AG10803 (cell line): ENCODE data around the gene FADD.
A peak's percentile ranks its signal among the peaks of the same experiment; 100 is the strongest.

Experiments
- DNase-seq: peaks from one replicate; pipeline ENCODE4 v3.0.0; 2010; ENCODE audit warnings: low read depth
- H3K4me3 ChIP-seq: 2 replicates; pipeline ENCODE4 v1.5.1; 2011; ENCODE audit warnings: mild to moderate bottlenecking, low read length, control low read depth
- CTCF ChIP-seq: conservative IDR thresholded peaks from 2 replicates; pipeline ENCODE4 v1.5.1; 2011; ENCODE audit warnings: mild to moderate bottlenecking, low read length, control low read depth, inconsistent platforms

Gene FADD

DNA sequence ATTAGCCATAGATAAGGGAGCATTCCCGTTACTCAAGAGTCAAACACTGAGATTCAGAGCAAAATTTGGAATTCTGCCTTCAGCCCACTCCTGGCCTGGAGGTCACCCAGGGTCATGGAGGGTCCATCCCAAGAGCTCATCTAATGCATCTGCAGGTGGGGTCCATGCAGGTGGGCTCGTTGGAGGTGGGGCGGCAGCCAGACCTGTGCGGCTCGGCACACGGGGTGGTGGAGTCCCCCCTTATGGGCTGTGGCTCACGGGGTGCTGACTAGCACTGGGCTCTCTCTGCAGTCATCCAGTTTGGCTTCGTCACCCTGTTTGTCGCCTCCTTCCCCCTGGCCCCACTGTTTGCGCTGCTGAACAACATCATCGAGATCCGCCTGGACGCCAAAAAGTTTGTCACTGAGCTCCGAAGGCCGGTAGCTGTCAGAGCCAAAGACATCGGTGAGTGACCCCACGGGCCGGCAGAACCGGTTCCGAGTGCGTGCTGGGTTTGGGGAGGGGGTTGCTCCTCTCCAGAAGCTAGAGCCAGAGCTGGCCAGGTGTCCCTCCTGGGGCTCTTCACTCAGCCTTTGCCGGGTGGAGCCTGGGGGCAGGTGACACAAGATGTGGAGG, 32.4 kb upstream of the FADD start:
- no peak for DNase-seq
- TF ChIP-seq CTCF = no peak
- no peak overlapping the region for H3K4me3 ChIP-seq

GRCh38 chr11:70173018-70173417, 30.1 kb upstream of the FADD start:
- no peak overlapping the region for H3K4me3 ChIP-seq
- TF ChIP-seq CTCF = no peak
- no peak for DNase-seq

- DNase-seq = no peak
- no peak for TF ChIP-seq CTCF
- H3K4me3 ChIP-seq = no peak overlapping the region
Observed at GRCh38 chr11:70174547-70175235, 28.4 kb upstream of the FADD start.

DNA sequence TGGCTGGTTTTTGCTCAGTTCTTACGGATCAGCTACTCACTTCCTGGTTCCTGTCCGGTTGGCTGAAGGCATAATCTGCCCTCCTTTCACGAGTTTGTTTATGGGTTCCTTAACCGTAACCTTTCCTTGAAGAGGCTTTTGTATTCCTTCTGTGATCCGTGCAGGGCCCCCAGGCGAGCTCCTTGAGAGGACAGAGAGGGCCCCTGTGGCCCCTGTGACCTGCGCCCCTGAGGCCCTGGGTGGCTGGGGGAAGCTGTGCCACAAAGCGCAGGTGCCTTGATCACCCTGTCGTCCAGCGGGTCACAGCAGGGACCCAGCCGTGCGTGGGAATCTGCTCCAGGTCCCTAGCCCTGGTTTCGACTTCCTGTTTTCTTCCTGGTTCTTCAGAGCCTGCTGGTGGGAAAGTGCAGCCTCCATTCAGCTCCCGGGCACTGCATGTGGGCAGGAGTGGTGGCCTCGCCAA, 27.8 kb upstream of the FADD start:
- no peak for TF ChIP-seq CTCF
- no peak for DNase-seq
- no peak overlapping the region for H3K4me3 ChIP-seq

GRCh38 chr11:70176940-70177689, 26.0 kb upstream of the FADD start:
- no peak overlapping the region for H3K4me3 ChIP-seq
- DNase-seq = no peak

GRCh38 chr11:70180906-70181305, 22.2 kb upstream of the FADD start:
- H3K4me3 ChIP-seq = no peak overlapping the region
- no peak for TF ChIP-seq CTCF
- DNase-seq = no peak

More at GRCh38 chr11:70176940-70177689, 26.0 kb upstream of the FADD start:
- TF ChIP-seq CTCF = peak; percentile 43
